Astrocyte of the spinal cord (primary cell): ENCODE results near the gene PKM.

Experiments
- DNase-seq: peaks from one replicate; pipeline ENCODE4 v3.0.0; 2011; ENCODE audit warnings: low read depth, low spot score
- H3K4me3 ChIP-seq: 2 replicates; pipeline ENCODE4 v1.5.1; 2011; ENCODE audit warnings: low read depth, mild to moderate bottlenecking, low read length, moderate library complexity
- CTCF ChIP-seq: IDR thresholded peaks from 2 replicates; pipeline ENCODE4 v1.5.1; 2012; ENCODE audit warnings: low read depth, mild to moderate bottlenecking, low read length, inconsistent platforms
- in situ Hi-C: cut with HindIII; loops from 2 replicates; pipeline ENCODE4 v1.10.0; 2017; ENCODE audit warnings: low sequenced_read_pairs

Gene PKM

GRCh38 chr15:72182244-72182643 lies 48.7 kb downstream of the PKM start:
- no peak overlapping the region for H3K4me3 ChIP-seq
- no peak for TF ChIP-seq CTCF
- DNase-seq = no peak
- in situ Hi-C loops = no loop called here

- TF ChIP-seq CTCF = no peak
- no peak for DNase-seq
- in situ Hi-C loops = no loop called here
- no peak overlapping the region for H3K4me3 ChIP-seq
Measured at GRCh38 chr15:72180761-72181324, 50.1 kb downstream of the PKM start.

GRCh38 chr15:72179950-72180581 lies 50.9 kb downstream of the PKM start:
- H3K4me3 ChIP-seq = no peak overlapping the region
- no peak for DNase-seq
- in situ Hi-C loops = no loop called here
- TF ChIP-seq CTCF = no peak

- no peak for TF ChIP-seq CTCF
- in situ Hi-C loops = no loop called here
- H3K4me3 ChIP-seq = no peak overlapping the region
- no peak for DNase-seq
Measured at GRCh38 chr15:72178976-72179585, 51.9 kb downstream of the PKM start.

GRCh38 chr15:72176743-72177142 lies 54.2 kb downstream of the PKM start:
- in situ Hi-C loops = no loop called here
- no peak for DNase-seq
- TF ChIP-seq CTCF = no peak
- H3K4me3 ChIP-seq = no peak overlapping the region

- TF ChIP-seq CTCF = no peak
- in situ Hi-C loops = no loop called here
- H3K4me3 ChIP-seq = no peak overlapping the region
Measured at GRCh38 chr15:72176159-72176558, 54.8 kb downstream of the PKM start.

More at GRCh38 chr15:72176159-72176558, 54.8 kb downstream of the PKM start:
- no peak for DNase-seq
